SIG-M5 (cell line): ENCODE results near the gene SSUH2.

ENCODE experiments used
- DNase-seq: peaks from one replicate; lab custom pipeline; 2025; lab: John Stamatoyannopoulos, UW

The SSUH2 gene

DNA sequence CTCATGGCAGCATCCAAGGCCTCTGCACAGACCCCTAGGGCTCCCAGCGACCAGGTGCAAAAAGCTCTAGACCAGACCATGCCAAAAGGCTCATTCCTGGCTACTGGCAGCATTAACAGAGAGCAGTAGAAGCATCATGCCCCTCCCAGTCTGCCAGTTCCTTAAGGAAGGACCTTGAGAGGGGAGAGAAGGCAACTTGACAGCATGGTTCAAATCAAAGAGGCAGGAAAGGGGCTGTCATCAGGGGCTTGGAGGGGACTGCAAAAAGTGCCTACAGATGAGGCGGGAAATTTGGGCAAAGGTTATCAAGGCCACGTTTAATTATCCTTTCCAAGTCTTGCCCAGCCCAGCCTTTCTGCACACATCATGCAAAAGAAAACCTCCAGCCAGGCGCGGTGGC lies 64.7 kb downstream of the SSUH2 start:
- no peak for DNase-seq

GRCh38 chr3:8579096-8579495 lies 65.5 kb downstream of the SSUH2 start:
- no peak for DNase-seq

DNA sequence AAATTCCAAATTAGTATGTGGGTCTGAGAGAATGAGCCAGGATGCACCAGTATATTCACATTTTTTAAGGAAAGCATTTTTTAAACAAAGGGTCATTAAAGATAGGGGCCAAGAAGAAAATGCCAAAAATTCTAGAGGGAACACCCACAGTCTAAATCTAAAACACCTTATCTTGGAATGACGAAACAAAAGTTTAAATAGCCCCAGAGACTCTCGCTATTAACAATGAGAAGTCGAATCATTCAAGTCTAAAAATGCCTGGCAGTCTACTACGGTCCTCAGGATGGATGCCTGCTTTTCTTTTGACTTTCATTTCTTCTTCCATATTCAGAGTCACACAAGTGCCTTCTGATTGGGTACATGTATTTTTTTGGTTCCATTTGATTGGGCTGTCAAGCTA lies 66.3 kb downstream of the SSUH2 start:
- DNase-seq: no peak

- no peak for DNase-seq
Measured at GRCh38 chr3:8576841-8577571, 67.6 kb downstream of the SSUH2 start.

DNA sequence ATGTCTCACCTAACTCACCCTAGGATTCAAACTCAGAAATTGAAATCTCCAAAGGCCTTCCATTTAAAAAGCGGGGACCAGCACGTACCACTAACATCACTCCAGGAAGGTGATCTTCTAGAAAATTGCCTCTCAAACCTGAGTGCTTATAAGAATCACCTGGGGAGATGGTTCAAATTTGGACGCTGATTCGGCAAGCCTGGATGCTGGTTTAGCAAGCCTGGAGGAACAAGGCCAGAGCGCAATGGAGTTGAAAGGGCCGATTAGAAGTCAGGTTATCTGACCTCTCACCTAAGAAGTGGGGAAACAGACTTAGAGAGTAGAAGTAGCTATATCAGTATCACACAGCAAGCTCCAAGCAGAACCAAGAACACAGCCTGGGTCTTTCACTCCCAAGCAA lies 68.2 kb downstream of the SSUH2 start:
- no peak for DNase-seq

DNA sequence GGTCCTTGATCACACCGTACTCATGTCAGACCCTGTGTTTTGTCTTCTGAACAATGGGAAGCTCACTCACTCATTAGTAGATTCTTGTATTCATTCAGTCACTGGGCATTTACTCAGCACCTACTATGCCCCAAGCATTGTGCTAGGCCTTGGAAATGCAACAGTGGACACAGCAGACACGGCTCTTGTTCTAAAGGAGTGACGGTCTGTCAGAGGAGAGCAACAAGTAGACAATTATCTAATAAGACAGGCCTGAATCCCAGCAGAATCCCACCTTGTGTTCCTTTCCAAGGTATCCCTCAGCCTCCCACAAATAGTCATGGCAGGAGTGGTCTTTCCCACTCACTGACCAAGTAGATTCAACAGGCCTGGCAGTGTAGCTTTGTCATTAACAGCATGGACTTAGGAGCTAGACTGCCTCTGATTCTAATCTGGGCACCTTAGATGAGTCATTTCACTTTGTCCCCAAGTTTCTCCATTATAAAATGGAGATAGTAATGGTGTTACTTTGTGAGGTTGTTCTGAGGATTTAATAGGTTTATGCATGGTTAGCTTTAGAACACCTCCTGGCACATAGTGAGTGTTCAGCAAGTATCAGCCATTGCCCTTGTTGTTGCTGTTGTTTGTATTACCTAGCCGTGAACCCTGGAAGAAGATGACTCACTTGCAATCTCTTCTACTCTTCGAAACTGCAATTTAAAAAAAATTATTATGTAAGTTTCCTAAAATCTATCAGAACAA lies 69.1 kb downstream of the SSUH2 start:
- DNase-seq: no peak

- DNase-seq: no peak
Measured at GRCh38 chr3:8574670-8575322, 69.8 kb downstream of the SSUH2 start.

DNA sequence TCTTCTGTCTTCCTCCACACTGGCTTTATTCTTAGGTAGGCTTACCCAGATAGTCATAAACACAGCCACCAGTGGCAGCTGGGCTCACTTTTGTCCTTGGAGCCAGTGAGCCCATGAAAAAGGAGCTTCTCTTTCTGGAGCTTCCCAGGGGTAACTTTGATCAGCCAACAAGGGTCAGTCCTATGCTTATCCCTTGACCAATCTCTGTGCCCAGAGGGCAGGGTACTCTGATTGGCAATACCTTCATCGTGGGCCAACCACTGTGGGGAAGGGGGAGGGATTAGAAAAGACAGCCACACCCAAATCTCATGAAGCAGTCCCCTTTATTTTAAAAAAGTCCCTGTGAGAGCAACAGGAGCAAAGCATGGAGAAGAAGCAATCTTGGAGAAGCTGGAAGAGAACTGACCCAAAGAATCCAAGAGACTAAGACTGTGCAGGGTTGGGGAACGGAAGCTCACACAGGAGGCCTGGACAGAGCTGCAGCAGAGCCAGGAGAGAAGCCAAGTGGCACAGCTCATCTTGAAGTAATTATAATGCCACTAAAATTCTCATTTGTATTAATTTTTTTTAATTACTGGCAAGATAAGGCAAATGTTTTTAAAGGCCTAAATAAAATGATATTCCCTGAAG lies 70.4 kb downstream of the SSUH2 start:
- no peak for DNase-seq

- DNase-seq: no peak
Measured at GRCh38 chr3:8573342-8573926, 71.2 kb downstream of the SSUH2 start.

DNA sequence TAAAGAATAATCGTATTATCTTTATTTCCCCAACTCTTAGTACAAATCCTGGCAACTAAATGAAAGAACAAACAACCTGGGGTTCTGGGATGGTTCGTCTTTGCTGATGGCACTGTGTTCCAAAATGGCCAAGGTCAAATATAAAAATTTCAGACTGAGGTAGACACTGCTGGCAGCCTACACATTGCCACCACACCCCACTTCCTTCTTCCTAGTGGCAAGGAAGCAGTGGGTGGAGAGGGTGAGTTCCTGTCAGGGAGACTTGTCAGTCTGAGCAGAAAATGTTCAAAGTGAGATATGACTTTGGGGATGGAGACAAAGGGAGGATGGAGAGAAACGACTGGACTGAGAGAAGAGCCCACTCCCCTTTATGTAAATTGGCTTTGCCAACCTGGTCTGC lies 73.3 kb downstream of the SSUH2 start:
- DNase-seq: no peak
